Measurements from ENCODE around the gene VPS41. TPM values are rescaled to one million over a fixed set of nuclear protein-coding genes. Genes with fewer than 3 reads are reported as not detected.

VPS41 gene
- total RNA-seq, 1 donor from 2014 or later = 108 TPM

DNA sequence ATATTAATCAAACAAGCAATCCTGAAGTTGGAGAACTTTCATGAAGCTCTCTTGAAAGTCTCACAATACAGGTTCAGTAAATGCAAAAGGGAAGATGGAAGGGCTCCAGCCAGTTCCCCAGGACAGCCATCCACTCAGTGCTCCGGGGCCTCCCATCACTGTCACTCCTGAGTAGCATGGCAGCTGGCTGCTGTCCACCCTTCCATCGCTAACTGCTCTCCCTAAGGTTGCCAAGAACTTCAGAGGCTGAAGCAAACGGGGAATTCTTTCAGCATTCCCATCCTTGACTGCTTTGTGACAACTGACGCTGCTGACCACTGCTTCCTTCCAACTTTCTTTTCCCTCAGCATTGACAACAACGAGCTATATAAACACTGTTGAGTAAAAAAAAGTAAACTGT is 69.1 kb downstream of the VPS41 start:
- DNase-seq = peak; percentile 25
- no peak for TF ChIP-seq CTCF (IDR thresholded peaks at IDR 0.05; ENCODE audit: partially characterized antibody, unreplicated experiment)
- Mint-ChIP-seq H3K4me1 (ENCODE audit: low read depth, unreplicated experiment) (peaks cover 45% of the 10 kb centered on the region), H3K27ac (ENCODE audit: unreplicated experiment) (peak overlapping the region; percentile 33), H3K36me3 (ENCODE audit: unreplicated experiment) (no peaks in the 10 kb centered on the region), H3K27me3 (ENCODE audit: unreplicated experiment) (peaks cover 7% of the 10 kb centered on the region), H3K4me3 (ENCODE audit: unreplicated experiment) (peak overlapping the region; percentile 35), H3K9me3 (ENCODE audit: unreplicated experiment) (peaks cover 9% of the 10 kb centered on the region)

- TF ChIP-seq CTCF (IDR thresholded peaks at IDR 0.05; ENCODE audit: partially characterized antibody, unreplicated experiment) = no peak
- Mint-ChIP-seq H3K4me1 (ENCODE audit: low read depth, unreplicated experiment) (peaks cover 42% of the 10 kb centered on the region), H3K36me3 (ENCODE audit: unreplicated experiment) (no peaks in the 10 kb centered on the region), H3K27ac (ENCODE audit: unreplicated experiment) (peak overlapping the region; percentile 67), H3K27me3 (ENCODE audit: unreplicated experiment) (peaks cover 5% of the 10 kb centered on the region), H3K9me3 (ENCODE audit: unreplicated experiment) (peaks cover 9% of the 10 kb centered on the region), H3K4me3 (ENCODE audit: unreplicated experiment) (peak overlapping the region; percentile 43)
- no peak for DNase-seq
Observed at GRCh38 chr7:38838725-38839385, 70.1 kb downstream of the VPS41 start.

GRCh38 chr7:38834357-38834756 is 74.6 kb downstream of the VPS41 start:
- H3K4me1 Mint-ChIP-seq (ENCODE audit: low read depth, unreplicated experiment) = peaks cover 19% of the 10 kb centered on the region
- DNase-seq = no peak
- no peaks in the 10 kb centered on the region for H3K36me3 Mint-ChIP-seq (ENCODE audit: unreplicated experiment)
- H3K27me3 Mint-ChIP-seq (ENCODE audit: unreplicated experiment) = peaks cover 3% of the 10 kb centered on the region
- H3K9me3 Mint-ChIP-seq (ENCODE audit: unreplicated experiment) = peaks cover 9% of the 10 kb centered on the region
- no peak overlapping the region for H3K27ac Mint-ChIP-seq (ENCODE audit: unreplicated experiment)
- no peak for TF ChIP-seq CTCF (IDR thresholded peaks at IDR 0.05; ENCODE audit: partially characterized antibody, unreplicated experiment)
- H3K4me3 Mint-ChIP-seq (ENCODE audit: unreplicated experiment) = no peak overlapping the region

DNA sequence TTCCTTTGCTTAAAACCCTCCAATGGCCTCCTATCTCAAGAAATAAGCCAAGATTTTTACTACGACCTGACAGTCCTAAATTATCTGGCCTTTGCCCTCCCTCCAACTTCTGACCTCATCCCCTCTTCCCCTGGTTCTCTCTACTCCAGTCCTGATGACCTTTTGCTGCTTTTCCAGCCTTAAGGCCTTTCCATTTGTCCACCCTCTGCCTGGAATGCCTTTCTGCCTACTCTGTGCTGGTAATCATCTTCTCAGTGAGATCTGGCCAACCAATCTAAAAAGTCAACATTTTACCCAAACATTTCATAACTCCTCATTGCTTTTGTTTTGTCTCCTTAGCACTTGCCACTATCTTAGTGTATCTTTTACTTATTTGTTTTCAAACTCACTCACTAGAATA is 75.7 kb downstream of the VPS41 start:
- peaks cover 4% of the 10 kb centered on the region for H3K9me3 Mint-ChIP-seq (ENCODE audit: unreplicated experiment)
- peaks cover 12% of the 10 kb centered on the region for H3K4me1 Mint-ChIP-seq (ENCODE audit: low read depth, unreplicated experiment)
- no peak overlapping the region for H3K4me3 Mint-ChIP-seq (ENCODE audit: unreplicated experiment)
- H3K27ac Mint-ChIP-seq (ENCODE audit: unreplicated experiment) = no peak overlapping the region
- TF ChIP-seq CTCF (IDR thresholded peaks at IDR 0.05; ENCODE audit: partially characterized antibody, unreplicated experiment) = no peak
- H3K27me3 Mint-ChIP-seq (ENCODE audit: unreplicated experiment) = no peaks in the 10 kb centered on the region
- no peaks in the 10 kb centered on the region for H3K36me3 Mint-ChIP-seq (ENCODE audit: unreplicated experiment)
- no peak for DNase-seq

DNA sequence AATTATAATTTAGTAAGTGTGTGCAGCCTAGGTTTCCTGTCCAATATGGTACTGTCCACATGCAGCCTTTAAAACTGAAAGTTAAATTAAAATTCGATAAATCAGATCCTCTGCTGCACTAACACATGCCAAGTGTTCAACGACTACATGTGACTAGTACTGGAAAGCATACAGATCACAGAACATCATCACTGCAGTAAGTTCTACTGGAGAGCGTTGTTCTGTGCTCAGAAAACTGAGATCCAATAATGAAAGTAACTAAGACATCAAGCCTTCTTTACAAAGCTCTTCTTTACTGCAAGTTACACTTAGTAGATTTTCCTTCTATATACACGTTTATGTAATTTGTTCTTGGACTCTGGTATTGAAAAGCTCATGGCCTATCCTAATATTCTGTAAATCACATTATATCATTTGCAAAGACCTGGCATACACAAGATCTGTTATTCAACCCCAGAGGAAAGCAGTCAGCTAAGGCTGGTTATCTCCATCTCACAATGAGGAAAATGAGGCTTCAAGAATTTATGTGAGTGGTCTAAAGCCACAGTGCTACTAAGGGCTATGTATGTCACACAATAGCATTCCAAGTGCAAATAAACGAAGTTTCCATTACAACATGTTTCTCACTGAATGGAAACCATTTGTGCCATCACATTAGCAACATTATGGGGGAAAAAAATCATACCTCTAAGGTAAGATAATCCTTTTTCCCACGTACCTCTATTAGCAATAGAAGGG is 77.6 kb downstream of the VPS41 start:
- H3K9me3 Mint-ChIP-seq (ENCODE audit: unreplicated experiment) = no peaks in the 10 kb centered on the region
- H3K4me1 Mint-ChIP-seq (ENCODE audit: low read depth, unreplicated experiment) = peaks cover 7% of the 10 kb centered on the region
- no peak overlapping the region for H3K4me3 Mint-ChIP-seq (ENCODE audit: unreplicated experiment)
- no peak for DNase-seq
- H3K27me3 Mint-ChIP-seq (ENCODE audit: unreplicated experiment) = no peaks in the 10 kb centered on the region
- H3K36me3 Mint-ChIP-seq (ENCODE audit: unreplicated experiment) = no peaks in the 10 kb centered on the region
- TF ChIP-seq CTCF (IDR thresholded peaks at IDR 0.05; ENCODE audit: partially characterized antibody, unreplicated experiment) = no peak
- no peak overlapping the region for H3K27ac Mint-ChIP-seq (ENCODE audit: unreplicated experiment)
